ENCODE results near the gene GNPDA1. TPM values are rescaled to one million over a fixed set of nuclear protein-coding genes. Genes with fewer than 3 reads are reported as not detected.

The GNPDA1 gene
- total RNA-seq, 1 donor from 2014 or later: 25.3 TPM

DNA sequence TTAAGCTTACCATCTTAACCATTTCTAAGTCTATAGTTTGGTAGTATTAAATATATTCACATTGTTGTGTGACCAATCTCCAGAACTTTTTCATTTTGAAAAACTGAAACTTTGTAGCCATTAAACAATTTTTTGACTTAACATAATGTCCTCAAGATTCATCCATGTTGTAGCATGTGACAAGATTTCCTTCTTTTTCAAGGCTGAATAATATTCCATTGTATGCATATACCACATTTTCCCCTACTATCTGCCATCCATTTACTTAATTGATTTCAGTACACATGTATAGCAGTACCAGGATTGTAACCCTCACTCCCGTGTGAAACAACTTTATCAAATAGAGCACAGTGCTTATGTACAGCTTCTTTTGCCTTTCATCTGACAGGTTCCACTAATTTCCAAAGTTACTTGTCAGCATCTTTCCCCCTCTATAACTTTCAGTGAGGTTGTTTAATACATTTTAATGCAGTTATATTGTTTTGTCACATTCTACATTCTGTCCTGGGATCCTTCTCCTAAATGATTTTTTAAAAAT lies 7.4 kb upstream of the GNPDA1 start:
- TF ChIP-seq POLR2AphosphoS5 (IDR thresholded peaks at IDR 0.05; ENCODE audit: insufficient read depth in 1 of 2, low read depth in 1 of 2) (no peak), POLR2A (IDR thresholded peaks at IDR 0.05) (no peak)
- TF ChIP-seq, protein P1, sequence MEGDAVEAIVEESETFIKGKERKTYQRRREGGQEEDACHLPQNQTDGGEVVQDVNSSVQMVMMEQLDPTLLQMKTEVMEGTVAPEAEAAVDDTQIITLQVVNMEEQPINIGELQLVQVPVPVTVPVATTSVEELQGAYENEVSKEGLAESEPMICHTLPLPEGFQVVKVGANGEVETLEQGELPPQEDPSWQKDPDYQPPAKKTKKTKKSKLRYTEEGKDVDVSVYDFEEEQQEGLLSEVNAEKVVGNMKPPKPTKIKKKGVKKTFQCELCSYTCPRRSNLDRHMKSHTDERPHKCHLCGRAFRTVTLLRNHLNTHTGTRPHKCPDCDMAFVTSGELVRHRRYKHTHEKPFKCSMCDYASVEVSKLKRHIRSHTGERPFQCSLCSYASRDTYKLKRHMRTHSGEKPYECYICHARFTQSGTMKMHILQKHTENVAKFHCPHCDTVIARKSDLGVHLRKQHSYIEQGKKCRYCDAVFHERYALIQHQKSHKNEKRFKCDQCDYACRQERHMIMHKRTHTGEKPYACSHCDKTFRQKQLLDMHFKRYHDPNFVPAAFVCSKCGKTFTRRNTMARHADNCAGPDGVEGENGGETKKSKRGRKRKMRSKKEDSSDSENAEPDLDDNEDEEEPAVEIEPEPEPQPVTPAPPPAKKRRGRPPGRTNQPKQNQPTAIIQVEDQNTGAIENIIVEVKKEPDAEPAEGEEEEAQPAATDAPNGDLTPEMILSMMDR (IDR thresholded peaks at IDR 0.05): no peak
- intact Hi-C loops (cut with DNase I): no loop called here
- Histone ChIP-seq H3K4me3 (no peak overlapping the region), H3K27me3 (no peaks in the 10 kb centered on the region), H3K4me1 (peaks cover under 1% of the 10 kb centered on the region), H3K27ac (no peak overlapping the region), H3K36me3 (no peaks in the 10 kb centered on the region), H3K9me3 (no peaks in the 10 kb centered on the region)
- no peak for DNase-seq (ENCODE audit: extremely low spot score in 2 of 2)

DNA sequence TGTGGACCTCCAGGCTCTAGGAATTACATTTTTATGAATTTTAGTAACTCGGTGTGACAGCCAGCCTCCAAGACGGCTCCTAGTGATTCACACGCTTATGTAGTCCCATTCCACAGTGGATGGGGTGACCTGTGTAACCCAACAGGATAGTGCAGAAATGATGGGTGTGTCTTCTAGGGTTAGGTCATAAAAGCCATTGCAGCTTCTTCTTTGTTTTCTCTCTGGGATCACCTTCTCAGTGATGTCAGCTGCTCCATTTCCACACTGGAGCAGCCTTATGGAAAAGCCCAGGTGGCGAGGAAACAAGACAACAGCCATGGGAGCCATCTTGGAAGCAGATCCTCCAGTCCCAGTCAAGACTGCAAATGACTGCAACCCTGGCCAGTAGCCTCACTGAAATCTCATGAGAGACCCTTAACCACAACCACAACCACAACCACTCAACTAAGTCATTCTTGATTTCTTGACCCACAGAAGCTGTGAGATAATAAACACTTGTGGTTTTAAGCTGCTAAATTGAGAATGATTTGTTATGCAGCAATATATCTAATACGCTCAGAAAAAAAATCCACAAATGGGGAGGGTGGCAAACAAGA lies 5.1 kb upstream of the GNPDA1 start:
- no peak for DNase-seq (ENCODE audit: extremely low spot score in 2 of 2)
- Histone ChIP-seq H3K36me3 (no peaks in the 10 kb centered on the region), H3K27ac (no peak overlapping the region), H3K9me3 (no peaks in the 10 kb centered on the region), H3K27me3 (no peaks in the 10 kb centered on the region), H3K4me1 (peaks cover 14% of the 10 kb centered on the region), H3K4me3 (no peak overlapping the region)
- no peak for TF ChIP-seq POLR2AphosphoS5 (IDR thresholded peaks at IDR 0.05; ENCODE audit: insufficient read depth in 1 of 2, low read depth in 1 of 2)
- intact Hi-C loops (cut with DNase I): no loop called here

DNA sequence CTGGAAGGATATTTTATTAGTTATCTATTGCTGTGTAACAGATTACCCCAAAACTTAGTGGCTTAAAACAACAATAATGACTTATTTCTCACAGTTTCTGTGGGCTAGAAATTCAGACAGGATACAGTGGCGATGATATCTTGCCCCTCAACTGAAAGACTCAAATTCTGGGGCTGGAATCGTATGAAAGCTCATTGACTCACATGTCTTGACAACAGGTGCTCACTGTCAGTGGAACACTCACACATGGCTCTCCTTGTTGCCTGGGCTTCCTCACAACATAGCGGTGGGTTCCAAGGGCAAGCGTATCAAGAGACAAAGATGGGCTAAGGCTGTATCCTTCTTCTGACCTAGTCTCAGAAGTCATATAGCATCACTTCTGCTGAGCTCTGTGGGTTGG lies 3.7 kb upstream of the GNPDA1 start:
- TF ChIP-seq POLR2AphosphoS5 (IDR thresholded peaks at IDR 0.05; ENCODE audit: insufficient read depth in 1 of 2, low read depth in 1 of 2) (no peak), POLR2A (IDR thresholded peaks at IDR 0.05) (no peak)
- TF ChIP-seq, protein P1 (IDR thresholded peaks at IDR 0.05): no peak
- no peak for DNase-seq (ENCODE audit: extremely low spot score in 2 of 2)
- intact Hi-C loops (cut with DNase I): no loop called here
- Histone ChIP-seq H3K27me3 (no peaks in the 10 kb centered on the region), H3K36me3 (no peaks in the 10 kb centered on the region), H3K27ac (no peak overlapping the region), H3K9me3 (no peaks in the 10 kb centered on the region), H3K4me3 (no peak overlapping the region), H3K4me1 (peaks cover 22% of the 10 kb centered on the region)

DNA sequence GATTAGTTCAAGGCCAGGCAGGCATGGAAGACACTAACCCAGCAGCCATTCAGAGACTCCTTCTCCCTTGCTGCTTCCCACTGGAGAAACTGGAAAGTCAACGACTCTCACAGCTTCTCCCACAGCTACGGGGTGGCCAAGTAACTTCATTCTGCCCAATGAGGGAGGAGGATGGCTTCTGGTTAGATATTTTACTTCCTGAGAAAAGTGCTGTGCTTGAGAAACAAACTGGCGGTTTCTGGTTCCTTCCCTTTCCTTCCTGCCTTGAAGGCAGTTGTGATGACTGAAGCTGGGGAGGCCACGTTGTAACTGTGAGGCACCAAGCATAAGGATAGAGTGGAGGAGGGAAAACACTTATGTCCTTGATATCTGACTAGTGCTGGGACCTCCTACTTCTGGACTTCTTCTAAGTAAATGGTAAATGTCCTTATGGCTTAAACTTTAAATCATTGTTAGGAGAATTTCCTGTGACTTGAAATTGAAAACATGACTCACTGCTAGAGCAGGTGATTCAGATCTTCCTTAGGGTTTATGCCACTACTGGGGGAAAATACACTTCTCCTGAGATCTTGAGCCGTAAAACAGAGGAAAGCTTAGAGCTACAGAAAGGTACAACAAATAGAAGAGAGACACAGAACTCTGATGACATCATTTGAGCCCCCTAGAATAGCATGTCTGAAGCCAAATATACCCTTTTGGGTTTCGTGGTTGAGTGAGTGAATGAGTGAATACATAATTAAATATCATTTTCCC lies 3.1 kb upstream of the GNPDA1 start:
- no peaks in the 10 kb centered on the region for H3K27me3 ChIP-seq
- TF ChIP-seq POLR2AphosphoS5 (IDR thresholded peaks at IDR 0.05; ENCODE audit: insufficient read depth in 1 of 2, low read depth in 1 of 2) (peak in 1 of 2 donors; percentile 35), POLR2A (IDR thresholded peaks at IDR 0.05) (no peak)
- intact Hi-C loops (cut with DNase I): no loop called here
- no peak for DNase-seq (ENCODE audit: extremely low spot score in 2 of 2)
- H3K4me1 ChIP-seq: peaks cover 26% of the 10 kb centered on the region
- H3K4me3 ChIP-seq: no peak overlapping the region
- no peaks in the 10 kb centered on the region for H3K9me3 ChIP-seq
- no peaks in the 10 kb centered on the region for H3K36me3 ChIP-seq
- H3K27ac ChIP-seq: peak overlapping the region; percentile 95

DNA sequence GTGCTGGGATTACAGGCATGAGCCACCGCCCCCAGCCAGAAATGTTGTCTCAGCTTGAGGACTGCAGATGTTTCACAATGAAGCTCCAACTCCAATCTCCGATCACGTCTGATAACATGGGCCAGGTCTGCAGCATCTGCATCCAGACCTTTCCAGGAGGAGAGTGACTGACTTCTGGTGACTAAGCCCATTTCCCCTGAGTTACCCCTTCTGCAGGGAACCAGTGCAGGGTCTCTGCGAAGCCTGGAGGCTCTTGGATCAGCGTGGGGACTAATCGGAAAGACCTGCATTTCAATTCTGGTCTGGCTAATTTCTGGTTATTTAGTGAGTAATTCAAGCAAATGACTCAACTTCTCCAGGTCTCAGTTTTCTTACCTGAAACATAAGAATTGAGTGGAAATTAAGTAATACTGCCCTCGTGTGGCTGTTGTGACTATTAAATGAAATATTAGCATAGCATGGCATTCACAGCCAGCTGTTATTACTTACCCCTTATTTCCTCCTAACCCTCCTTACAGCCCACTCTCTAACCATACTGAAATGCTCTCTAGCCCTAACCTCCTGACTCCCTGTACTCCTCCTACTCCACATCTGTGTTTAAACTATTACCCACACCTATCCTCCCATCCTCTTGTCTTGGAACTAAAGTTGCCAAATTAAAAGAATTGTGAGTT lies 2.2 kb upstream of the GNPDA1 start:
- H3K36me3 ChIP-seq: no peaks in the 10 kb centered on the region
- TF ChIP-seq POLR2A (IDR thresholded peaks at IDR 0.05) (no peak), POLR2AphosphoS5 (IDR thresholded peaks at IDR 0.05; ENCODE audit: insufficient read depth in 1 of 2, low read depth in 1 of 2) (peak in 1 of 2 donors; percentile 37)
- TF ChIP-seq, protein P1 (IDR thresholded peaks at IDR 0.05): peak in 2 of 3 experiments; percentile 24 to 47
- no peaks in the 10 kb centered on the region for H3K9me3 ChIP-seq
- peak overlapping the region; percentile 95 for H3K27ac ChIP-seq
- H3K4me3 ChIP-seq: no peak overlapping the region
- H3K27me3 ChIP-seq: no peaks in the 10 kb centered on the region
- intact Hi-C loops (cut with DNase I): no loop called here
- H3K4me1 ChIP-seq: peaks cover 26% of the 10 kb centered on the region
- no peak for DNase-seq (ENCODE audit: extremely low spot score in 2 of 2)

All from vagina (tissue), 2 donors.